ENCODE data around the gene THAP12. TPM values are rescaled to one million over a fixed set of nuclear protein-coding genes. Genes with fewer than 3 reads are reported as not detected.

THAP12 gene
- total and polyA plus RNA-seq, 2 donors (not counting 3 experiments of a cell fraction or from before 2014, with no cell fraction given), result 12.2 to 36.7 TPM

DNA sequence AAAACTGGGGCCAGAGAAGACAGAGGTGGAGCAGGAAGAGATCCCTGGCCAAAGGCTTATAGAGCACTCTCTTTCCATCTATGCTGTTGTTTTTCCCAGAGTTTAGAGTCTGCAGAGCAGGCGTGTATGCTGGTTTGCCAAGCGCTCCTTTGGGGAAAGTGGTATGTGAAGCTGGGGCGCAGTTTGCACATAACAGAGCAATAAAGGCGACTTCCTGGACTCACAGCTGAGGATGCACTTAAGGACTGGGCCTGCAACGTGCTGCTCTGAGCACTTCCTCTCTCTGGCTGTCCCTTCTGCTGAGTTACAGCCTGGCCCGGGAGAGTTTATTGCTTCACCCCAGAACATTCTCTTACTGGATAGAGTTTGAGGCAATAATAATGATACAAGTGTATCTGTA is 41.7 kb downstream of the THAP12 start:
- no peaks in the 10 kb centered on the region for H3K4me1 ChIP-seq (ENCODE audit: control insufficient read depth, extremely low read depth, insufficient read depth, low read length)
- no peaks in the 10 kb centered on the region for H3K27me3 ChIP-seq (ENCODE audit: control insufficient read depth in 2 of 2, insufficient read depth in 2 of 2, low read length in 2 of 2)
- H4K20me1 ChIP-seq (replicated peaks; ENCODE audit: control insufficient read depth, extremely low read depth, insufficient read depth, low read length), result no peaks in the 10 kb centered on the region
- H3K27ac ChIP-seq (ENCODE audit: insufficient read depth, low read depth, low read length), result no peak overlapping the region
- H3K9me1 ChIP-seq (replicated peaks; ENCODE audit: control insufficient read depth, extremely low read depth, insufficient read depth, low read length), result no peaks in the 10 kb centered on the region
- ChIA-PET POLR2A (no interaction called here), CTCF (interaction anchor here (1.5 kb wide), 1 partner anchor 173 kb away, joined by 6 read pairs; no protein-coding TSS in a partner anchor)
- no peak overlapping the region for H2AFZ ChIP-seq (ENCODE audit: low read depth, low read length)
- intact Hi-C loops (cut with micrococcal nuclease), result no loop called here
- peak; percentile 7 for DNase-seq (ENCODE audit: low read depth, low spot score)
- H3K9ac ChIP-seq (replicated peaks; ENCODE audit: extremely low read depth, insufficient read depth, low read length), result no peak overlapping the region
- no peaks in the 10 kb centered on the region for H3K9me3 ChIP-seq (replicated peaks; ENCODE audit: control insufficient read depth, insufficient read depth, low read length)
- FAIRE-seq, result no peak
- TF ChIP-seq POLR2A (IDR thresholded peaks at IDR 0.05; ENCODE audit: low read depth, low read length), result no peak
- TF ChIP-seq, protein P1, sequence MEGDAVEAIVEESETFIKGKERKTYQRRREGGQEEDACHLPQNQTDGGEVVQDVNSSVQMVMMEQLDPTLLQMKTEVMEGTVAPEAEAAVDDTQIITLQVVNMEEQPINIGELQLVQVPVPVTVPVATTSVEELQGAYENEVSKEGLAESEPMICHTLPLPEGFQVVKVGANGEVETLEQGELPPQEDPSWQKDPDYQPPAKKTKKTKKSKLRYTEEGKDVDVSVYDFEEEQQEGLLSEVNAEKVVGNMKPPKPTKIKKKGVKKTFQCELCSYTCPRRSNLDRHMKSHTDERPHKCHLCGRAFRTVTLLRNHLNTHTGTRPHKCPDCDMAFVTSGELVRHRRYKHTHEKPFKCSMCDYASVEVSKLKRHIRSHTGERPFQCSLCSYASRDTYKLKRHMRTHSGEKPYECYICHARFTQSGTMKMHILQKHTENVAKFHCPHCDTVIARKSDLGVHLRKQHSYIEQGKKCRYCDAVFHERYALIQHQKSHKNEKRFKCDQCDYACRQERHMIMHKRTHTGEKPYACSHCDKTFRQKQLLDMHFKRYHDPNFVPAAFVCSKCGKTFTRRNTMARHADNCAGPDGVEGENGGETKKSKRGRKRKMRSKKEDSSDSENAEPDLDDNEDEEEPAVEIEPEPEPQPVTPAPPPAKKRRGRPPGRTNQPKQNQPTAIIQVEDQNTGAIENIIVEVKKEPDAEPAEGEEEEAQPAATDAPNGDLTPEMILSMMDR (IDR thresholded peaks at IDR 0.05; ENCODE audit: extremely low read depth in 1 of 2, insufficient read depth in 1 of 2, low read depth in 1 of 2, low read length in 2 of 2), result no peak
- no peak for TF ChIP-seq GATA2 (IDR thresholded peaks at IDR 0.05; ENCODE audit: insufficient read depth, insufficient read length, low read depth, low read length)
- no peak for TF ChIP-seq POLR2AphosphoS5 (IDR thresholded peaks at IDR 0.05; ENCODE audit: insufficient read depth, low read depth, low read length)
- TF ChIP-seq MYC (IDR thresholded peaks at IDR 0.05; ENCODE audit: low read depth, low read length), result no peak
- TF ChIP-seq, protein P2, sequence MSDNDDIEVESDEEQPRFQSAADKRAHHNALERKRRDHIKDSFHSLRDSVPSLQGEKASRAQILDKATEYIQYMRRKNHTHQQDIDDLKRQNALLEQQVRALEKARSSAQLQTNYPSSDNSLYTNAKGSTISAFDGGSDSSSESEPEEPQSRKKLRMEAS (IDR thresholded peaks at IDR 0.05; ENCODE audit: insufficient read depth, insufficient read length), result no peak
- TF ChIP-seq FOS (IDR thresholded peaks at IDR 0.05; ENCODE audit: borderline replicate concordance, insufficient read depth, low read length), result no peak
- TF ChIP-seq EZH2 (IDR thresholded peaks at IDR 0.05; ENCODE audit: borderline replicate concordance, low read depth, low read length, severe bottlenecking), result no peak
- no peak for TF ChIP-seq JUN (IDR thresholded peaks at IDR 0.05; ENCODE audit: borderline replicate concordance, insufficient read depth, insufficient read length, low read depth)
- H3K79me2 ChIP-seq (ENCODE audit: control insufficient read depth, insufficient read depth, low read length), result no peaks in the 10 kb centered on the region
- dilution Hi-C loops (cut with MboI; ENCODE audit: extremely low pct_ligation_motif_present, low sequenced_read_pairs), result no loop called here
- H3K4me3 ChIP-seq (replicated peaks in 1 of 3; ENCODE audit: insufficient read depth in 1 of 3, low read depth in 1 of 3, low read length in 3 of 3), result no peak overlapping the region
- no peaks in the 10 kb centered on the region for H3K36me3 ChIP-seq (ENCODE audit: control insufficient read depth in 2 of 2, extremely low read depth in 1 of 2, insufficient read depth in 2 of 2, low read length in 2 of 2)
- H3K4me2 ChIP-seq (ENCODE audit: insufficient read depth, low read length), result no peak overlapping the region
- no TSS peak for BruUV-seq (replicated peaks)

All from endothelial cell of umbilical vein (primary cell).